Spleen (tissue), 7 donors: ENCODE results near the gene CDKN1A.
"Not testable (repeated sequence)": the region's sequence is repeated elsewhere in the genome, so short reads cannot be mapped to it uniquely, and the experiment has no call there.

Experiments used
- CTCF ChIP-seq, 11 experiments: fragments of 200-600 bp in 7 of 11; fragments of 450-650 bp in 4 of 11; sonication (generic) in 4 of 11; IDR thresholded peaks in 8 of 11; conservative IDR thresholded peaks in 3 of 11; 1 replicate in 7 of 11; 2 replicates in 4 of 11; pipeline versions ENCODE4 v1.4.0 to v1.8.0; 2016 to 2021; ENCODE audit warnings: antibody characterized with exemption in 11 of 11, inconsistent platforms in 4 of 11, mild to moderate bottlenecking in 1 of 11
- POLR2AphosphoS5 ChIP-seq, 3 donors: sonication (generic); formaldehyde crosslinking; IDR thresholded peaks; one replicate each; pipeline ENCODE4 v1.5.1; 2017; ENCODE audit warnings: antibody characterized with exemption in 3 of 3
- donor health status: DM: no; HTN: no; CAD: no; lungs with moderate emphysema.
- donor health status: DM: no; HTN: no; CAD: no.
- donor health status: DM: no; HTN: no; CAD: no.

GRCh38 chr6:36723992-36724391 is 45.5 kb downstream of the CDKN1A start:
- TF ChIP-seq CTCF (IDR thresholded peaks at IDR 0.05 in 8 of 11, conservative IDR thresholded peaks at IDR 0.05 in 3 of 11); POLR2AphosphoS5 (IDR thresholded peaks at IDR 0.05): not testable (repeated sequence)
